Pericardium fibroblast (primary cell): ENCODE results near the gene YIF1A. TPM values are rescaled to one million over a fixed set of nuclear protein-coding genes. Genes with fewer than 3 reads are reported as not detected.

ENCODE experiments used
- total RNA-seq: library from RNA; depleted of rRNA; stranded (reverse); fragments of >200 nt; gene quantifications from 2 replicates; pipeline ENCODE4 v1.2.3, GENCODE V29; 2015

Gene YIF1A
- total RNA-seq = 149 and 223 TPM in 2 replicates

GRCh38 chr11:66288671-66289547 is at the start of gene YIF1A:
YIF1A (minus strand) TSS chr11:66289143; CDS start chr11:66288985, 158 bp downstream.

GRCh38 chr11:66336234-66337102 is 47.5 kb upstream of the YIF1A start, which contains the start of gene RIN1:
RIN1 (minus strand) TSS chr11:66336434; CDS start chr11:66336402, 32 bp downstream.

GRCh38 chr11:66316849-66317251 is 27.9 kb upstream of the YIF1A start, which contains the start of gene CD248:
CD248 (minus strand) TSS chr11:66317044; CDS start chr11:66317027, 17 bp downstream.

GRCh38 chr11:66291706-66292542 is 3.0 kb upstream of the YIF1A start, which contains the start of gene TMEM151A:
TMEM151A (plus strand) TSS chr11:66291894; CDS start chr11:66292014, 120 bp downstream.

GRCh38 chr11:66277471-66278362 is 11.2 kb downstream of the YIF1A start, which contains the start of gene CNIH2:
CNIH2 (plus strand) TSS chr11:66278175; CDS start chr11:66278457, 282 bp downstream.

GRCh38 chr11:66268244-66268951 is 20.5 kb downstream of the YIF1A start, which contains the start of gene RAB1B:
RAB1B (plus strand) TSS chr11:66268639; CDS start chr11:66268680, 41 bp downstream.

Other genes with a start within 250 kb of the YIF1A start
- not detected in 2 replicates for gene GAL3ST3, start 240.0 kb downstream of the YIF1A start, total RNA-seq
- 121 and 132 TPM in 2 replicates for gene SF3B2, start 236.8 kb downstream of the YIF1A start, total RNA-seq
- 35.2 and 42.0 TPM in 2 replicates for gene PACS1, start 218.9 kb downstream of the YIF1A start, total RNA-seq
- 16.2 and 17.4 TPM in 2 replicates for gene KLC2, start 31.4 kb downstream of the YIF1A start, total RNA-seq
- gene RAB1B, start 20.5 kb downstream of the YIF1A start, total RNA-seq = 93.9 and 103 TPM in 2 replicates
- gene CNIH2, start 11.0 kb downstream of the YIF1A start, total RNA-seq = 0.70 TPM in 1 of 2 replicates, not detected in the other
- gene TMEM151A, start 2.8 kb upstream of the YIF1A start, total RNA-seq = 0.34 and 5.6 TPM in 2 replicates
- 500 and 529 TPM in 2 replicates for gene CD248, start 27.9 kb upstream of the YIF1A start, total RNA-seq
- gene RIN1, start 47.3 kb upstream of the YIF1A start, total RNA-seq = 18.4 and 25.3 TPM in 2 replicates
- gene BRMS1, start 56.0 kb upstream of the YIF1A start, total RNA-seq = 30.1 and 44.9 TPM in 2 replicates
- 39.1 and 41.3 TPM in 2 replicates for gene B4GAT1, start 58.5 kb upstream of the YIF1A start, total RNA-seq
- gene SLC29A2, start 82.6 kb upstream of the YIF1A start, total RNA-seq = 0.26 TPM in 1 of 2 replicates, not detected in the other
- under 0.01 TPM in 1 of 2 replicates, not detected in the other for gene NPAS4, start 131.9 kb upstream of the YIF1A start, total RNA-seq
- gene MRPL11, start 149.7 kb upstream of the YIF1A start, total RNA-seq = 44.0 and 45.0 TPM in 2 replicates
- gene PELI3, start 177.8 kb upstream of the YIF1A start, total RNA-seq = 6.7 and 8.4 TPM in 2 replicates
- gene DPP3, start 191.3 kb upstream of the YIF1A start, total RNA-seq = 24.4 and 52.5 TPM in 2 replicates
- 18.6 and 33.6 TPM in 2 replicates for gene BBS1, start 221.5 kb upstream of the YIF1A start, total RNA-seq